IMR-90 (cell line): ENCODE measurements around the gene NMT1. TPM values are rescaled to one million over a fixed set of nuclear protein-coding genes. Genes with fewer than 3 reads are reported as not detected.

Source experiments
- ATAC-seq: fragments of 200-7000 bp; cut with Tn5 transposase; 2 replicates; pipeline ENCODE4 v1.9.1; 2020; ENCODE audit warnings: low read depth, mild to moderate bottlenecking, moderate library complexity
- BruUV-seq: library from RNA; stranded (reverse); fragments of 400-500 nt; replicated peaks from 2 replicates; lab custom pipeline; 2021; lab: Mats Ljungman, UMichigan
- CTCF ChIA-PET: fragments of 300-600 bp; formaldehyde crosslinking; extraction: SDS; loops from one replicate; lab custom pipeline; 2021; ENCODE audit warnings: antibody characterized with exemption; lab: Yijun Ruan, JAX
- POLR2A ChIA-PET: fragments of 300-600 bp; sonication (Branson Sonifier 250); formaldehyde crosslinking; loops from one replicate; lab custom pipeline; 2022; ENCODE audit warnings: antibody characterized with exemption; ENCODE audit not compliant: unreplicated experiment; lab: Charles Lee
- DNase-seq: peaks from one replicate; pipeline ENCODE4 v3.0.0; 2013
- H2AFZ ChIP-seq: replicated peaks from 2 replicates; pipeline ENCODE3; 2013; ENCODE audit warnings: low read length, mild to moderate bottlenecking; ENCODE audit not compliant: poor library complexity
- H2AK5ac ChIP-seq: 2 replicates; pipeline ENCODE4 v1.6.1; 2013; ENCODE audit warnings: low read depth, low read length, inconsistent platforms
- H2AK9ac ChIP-seq: replicated peaks from 2 replicates; pipeline ENCODE3; 2013; ENCODE audit warnings: mild to moderate bottlenecking, low read depth, low read length, moderate library complexity; ENCODE audit not compliant: poor library complexity
- H2BK120ac ChIP-seq: 2 replicates; pipeline ENCODE4 v1.6.1; 2013; ENCODE audit warnings: low read depth, low read length, inconsistent platforms
- H2BK15ac ChIP-seq: 3 replicates; pipeline ENCODE4 v1.6.1; 2013; ENCODE audit warnings: low read depth, low read length, inconsistent platforms
- H2BK20ac ChIP-seq: 2 replicates; pipeline ENCODE4 v1.6.1; 2013; ENCODE audit warnings: low read depth, mild to moderate bottlenecking, inconsistent platforms, low read length, moderate library complexity
- H2BK5ac ChIP-seq: 2 replicates; pipeline ENCODE4 v1.6.1; 2013; ENCODE audit warnings: mild to moderate bottlenecking, low read depth, low read length, inconsistent platforms; ENCODE audit not compliant: poor library complexity, severe bottlenecking
- H3K14ac ChIP-seq: replicated peaks from 2 replicates; pipeline ENCODE4 v1.6.1; 2013; ENCODE audit warnings: low read depth, low read length, inconsistent platforms
- H3K18ac ChIP-seq: 2 replicates; pipeline ENCODE4 v1.6.1; 2013; ENCODE audit warnings: low read depth, low read length, control low read depth
- H3K23ac ChIP-seq: 2 replicates; pipeline ENCODE4 v1.6.1; 2013; ENCODE audit warnings: low read depth, low read length, inconsistent platforms
- H3K27ac ChIP-seq: 2 replicates; pipeline ENCODE4 v1.5.1; 2013; ENCODE audit warnings: mild to moderate bottlenecking, control low read depth, low read length; ENCODE audit not compliant: insufficient read depth
- H3K27me3 ChIP-seq: 2 replicates; pipeline ENCODE4 v1.6.1; 2013; ENCODE audit warnings: low read length; ENCODE audit not compliant: control insufficient read depth, insufficient read depth
- H3K36me3 ChIP-seq: 2 replicates; pipeline ENCODE4 v1.6.1; 2013; ENCODE audit warnings: low read length, mixed read lengths; ENCODE audit not compliant: control insufficient read depth, insufficient read depth
- H3K4ac ChIP-seq: 2 replicates; pipeline ENCODE4 v1.6.1; 2013; ENCODE audit warnings: low read depth, low read length, inconsistent platforms
- H3K4me1 ChIP-seq: 2 replicates; pipeline ENCODE4 v1.6.1; 2013; ENCODE audit warnings: low read length, mixed read lengths; ENCODE audit not compliant: control insufficient read depth, insufficient read depth
- H3K4me2 ChIP-seq: 2 replicates; pipeline ENCODE4 v1.6.1; 2013; ENCODE audit warnings: low read depth, mild to moderate bottlenecking, control low read depth, low read length, moderate library complexity
- H3K4me3 ChIP-seq: 2 replicates; pipeline ENCODE4 v1.5.1; 2013; ENCODE audit warnings: low read depth, mild to moderate bottlenecking, control low read depth, low read length, moderate library complexity; ENCODE audit not compliant: insufficient read depth
- H3K56ac ChIP-seq: 2 replicates; pipeline ENCODE4 v1.6.1; 2013; ENCODE audit warnings: low read length, inconsistent platforms; ENCODE audit not compliant: insufficient read depth; ENCODE audit errors: extremely low read depth
- H3K79me1 ChIP-seq, 2 experiments: 2 replicates each; pipeline ENCODE4 v1.6.1; 2013; ENCODE audit warnings: low read length in 2 of 2, inconsistent platforms in 1 of 2, low read depth in 1 of 2
- H3K9ac ChIP-seq: 2 replicates; pipeline ENCODE4 v1.6.1; 2013; ENCODE audit warnings: low read depth, low read length, control low read depth
- H3K9me1 ChIP-seq: 2 replicates; pipeline ENCODE4 v1.6.1; 2013; ENCODE audit warnings: low read length, inconsistent platforms; ENCODE audit not compliant: insufficient read depth
- H3K9me3 ChIP-seq: 2 replicates; pipeline ENCODE4 v1.6.1; 2013; ENCODE audit warnings: low read length; ENCODE audit not compliant: control insufficient read depth, insufficient read depth
- H4K20me1 ChIP-seq: 2 replicates; pipeline ENCODE4 v1.6.1; 2013; ENCODE audit warnings: low read length, inconsistent platforms; ENCODE audit not compliant: insufficient read depth
- H4K5ac ChIP-seq: 2 replicates; pipeline ENCODE4 v1.6.1; 2013; ENCODE audit warnings: mild to moderate bottlenecking, low read depth, low read length, control low read depth
- H4K8ac ChIP-seq, 2 experiments: 2 replicates each; pipeline ENCODE4 v1.6.1; 2013; ENCODE audit warnings: low read depth in 2 of 2, low read length in 2 of 2, control low read depth in 1 of 2, inconsistent platforms in 1 of 2
- H4K91ac ChIP-seq: 2 replicates; pipeline ENCODE4 v1.6.1; 2013; ENCODE audit warnings: low read depth, low read length, inconsistent platforms; ENCODE audit not compliant: insufficient read depth
- MAFK ChIP-seq: IDR thresholded peaks from 2 replicates; pipeline ENCODE4 v1.6.1; 2012; ENCODE audit warnings: low read depth, low read length, improper control_type of control experiment
- MAZ ChIP-seq: IDR thresholded peaks from 2 replicates; pipeline ENCODE4 v1.6.1; 2012; ENCODE audit warnings: low read depth, mild to moderate bottlenecking, low read length, improper control_type of control experiment, moderate library complexity, borderline replicate concordance
- WGBS, 2 experiments: methylation state at CpG; one replicate each; pipeline versions ENCODE4 v1.1.5 to v1.1.7; 2013; ENCODE audit warnings: missing lambda C conversion rate in 2 of 2; ENCODE audit not compliant: insufficient read length in 1 of 2; ENCODE audit errors: extremely low coverage in 2 of 2; 5-methylcytosine and 5-hydroxymethylcytosine counted together
- dilution Hi-C: fragments of 300-500 bp; cut with HindIII; formaldehyde crosslinking; loops from one replicate; pipeline ENCODE4 v1.14.3; 2018; ENCODE audit warnings: low sequenced_read_pairs; ENCODE audit not compliant: unreplicated experiment
- in situ Hi-C: fragments of 300-500 bp; cut with MboI; formaldehyde crosslinking; loops from 3 replicates; pipeline ENCODE4 v1.14.3; 2019; ENCODE audit warnings: low sequenced_read_pairs, inconsistent platforms, mixed read lengths
- intact Hi-C: fragments of 100-400 bp; cut with micrococcal nuclease; formaldehyde crosslinking; loops from 2 replicates; pipeline ENCODE4 v1.10.0; 2022
- polyA plus RNA-seq, 3 experiments: library from polyadenylated mRNA; depleted of rRNA; stranded (reverse); fragments of >200 nt; gene quantifications; 2 replicates each; pipeline ENCODE4 v1.2.3, GENCODE V29; 2012; ENCODE audit warnings: low replicate concordance in 1 of 3
- total RNA-seq: library from RNA; depleted of rRNA; stranded (reverse); fragments of >200 nt; gene quantifications from 2 replicates; pipeline ENCODE4 v1.2.3, GENCODE V29; 2012

Gene NMT1
- total and polyA plus RNA-seq, 2 of the 4 experiments (the other 2 are of a cell fraction) = 38.0 to 60.6 TPM

DNA sequence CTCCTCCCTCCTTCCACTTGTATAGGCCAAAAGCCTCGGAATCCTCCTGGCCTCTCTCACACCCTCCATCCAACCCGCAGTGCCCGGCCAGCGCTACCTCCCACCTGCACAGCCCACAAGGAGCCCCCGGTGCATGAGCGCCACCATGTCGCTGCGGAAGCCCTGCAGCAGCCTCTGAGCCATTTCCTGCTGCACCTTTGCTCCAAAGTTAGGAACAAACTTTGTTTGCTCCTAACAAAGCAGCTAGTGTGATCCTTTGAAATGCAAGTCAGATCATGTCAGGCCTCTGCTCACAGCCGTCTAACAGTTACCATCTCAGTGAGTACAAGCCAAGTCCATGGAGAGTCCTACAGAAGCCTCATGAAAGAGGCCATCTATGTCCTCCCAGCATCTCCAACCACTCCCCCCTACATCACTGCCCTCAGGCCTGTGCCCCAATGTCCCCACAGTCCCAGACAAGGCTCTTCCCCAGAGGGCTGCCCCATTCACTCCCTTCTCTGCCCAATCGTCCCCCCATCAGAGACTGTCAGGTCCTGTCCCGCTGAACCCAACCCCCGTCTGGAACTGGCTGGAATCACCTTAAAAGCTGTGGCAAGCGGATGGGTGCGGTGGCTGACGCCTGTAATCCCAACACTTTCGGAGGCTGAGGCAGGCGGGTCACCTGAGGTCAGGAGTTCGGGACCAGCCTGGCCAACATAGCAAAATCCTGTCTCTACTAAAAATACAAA, 17.1 kb upstream of the NMT1 start:
- ChIA-PET CTCF (no interaction called here), POLR2A (no interaction called here)
- intact Hi-C loops = no loop called here
- TF ChIP-seq MAFK (no peak), MAZ (no peak)
- in situ Hi-C loops = no loop called here
- Histone ChIP-seq H3K14ac (no peak overlapping the region; the same call in 1 of the 2 replicates), H3K9ac (no peak overlapping the region), H3K4me2 (no peak overlapping the region), H2AFZ (no peak overlapping the region), H2AK5ac (peak overlapping the region; percentile 33; the same call in 1 of the 2 replicates), H3K56ac (no peak overlapping the region), H3K4me3 (no peak overlapping the region), H4K20me1 (peaks cover 7% of the 10 kb centered on the region), H3K36me3 (0 out of 2 replicates have a peak, but pooled peaks cover 2% of the 10 kb centered on the region), H3K27me3 (no peaks in the 10 kb centered on the region), H3K79me1 (peaks cover 54 to 84% of the 10 kb centered on the region in 2 experiments), H3K9me3 (no peaks in the 10 kb centered on the region), H2AK9ac (no peak overlapping the region), H4K5ac (peak overlapping the region; percentile 14; the same call in 1 of the 2 replicates), H3K23ac (no peak overlapping the region), H3K4me1 (peaks cover 16% of the 10 kb centered on the region), H4K91ac (no peak overlapping the region), H2BK120ac (no peak overlapping the region), H3K18ac (no peak overlapping the region), H3K9me1 (peaks cover 28% of the 10 kb centered on the region), H2BK15ac (no peak overlapping the region), H4K8ac (peak overlapping the region in 1 of 2 experiments; percentile 27; a peak in 1 of 4 replicates), H3K27ac (no peak overlapping the region; the same call in 1 of the 2 replicates), H3K4ac (no peak overlapping the region; the same call in 1 of the 2 replicates), H2BK20ac (no peak overlapping the region), H2BK5ac (no peak overlapping the region)
- BruUV-seq = no TSS peak
- DNase-seq (no peak), ATAC-seq (no peak)
- dilution Hi-C loops = no loop called here
- 63% methylated on average over 12 of the region's 18 CpGs; no CpG with 5 or more reads in 1 of the 2 experiments for whole genome bisulfite sequencing, 2 experiments
